SK-N-SH (cell line): ENCODE results near the gene SLC2A8.

Source experiments
- CHD2 ChIP-seq: fragments of 150-350 bp; IDR thresholded peaks from 2 replicates; pipeline ENCODE4 v1.6.1; 2018; ENCODE audit warnings: low read length; ENCODE audit not compliant: partially characterized antibody
- ELF1 ChIP-seq: IDR thresholded peaks from 2 replicates; pipeline ENCODE4 v1.4.0; 2012
- EP300 ChIP-seq, 2 experiments: IDR thresholded peaks; 2 replicates each; pipeline versions ENCODE4 v1.4.0 to v1.6.1; 2012; ENCODE audit warnings: borderline replicate concordance in 1 of 2, low read depth in 1 of 2, low read length in 1 of 2
- JUND ChIP-seq: IDR thresholded peaks from 2 replicates; pipeline ENCODE4 v1.4.0; 2012
- NFIC ChIP-seq: IDR thresholded peaks from 2 replicates; pipeline ENCODE4 v1.4.0; 2012; ENCODE audit warnings: borderline replicate concordance
- POLR2AphosphoS5 ChIP-seq: IDR thresholded peaks from 2 replicates; pipeline ENCODE4 v1.6.1; 2012; ENCODE audit warnings: low read depth, low read length
- RAD21 ChIP-seq: IDR thresholded peaks from 2 replicates; pipeline ENCODE4 v1.6.1; 2012; ENCODE audit warnings: mild to moderate bottlenecking, low read length
- RFX5 ChIP-seq: IDR thresholded peaks from 2 replicates; pipeline ENCODE4 v1.6.1; 2012; ENCODE audit warnings: mild to moderate bottlenecking, improper control_type of control experiment, low read length
- SIN3A ChIP-seq: IDR thresholded peaks from 2 replicates; pipeline ENCODE4 v1.6.1; 2012; ENCODE audit warnings: low read depth, mild to moderate bottlenecking, low read length, moderate library complexity, borderline replicate concordance
- TAF1 ChIP-seq: IDR thresholded peaks from 2 replicates; pipeline ENCODE4 v1.6.1; 2012; ENCODE audit warnings: low read depth, mild to moderate bottlenecking, low read length, moderate library complexity, borderline replicate concordance
- TF ChIP-seq, protein P1 (sequence below): fragments of 200-600 bp; sonication (generic); IDR thresholded peaks from 2 replicates; pipeline ENCODE4 v1.6.1; 2017; ENCODE audit warnings: antibody characterized with exemption, mild to moderate bottlenecking, moderate library complexity
- TF ChIP-seq, protein P2 (sequence below): IDR thresholded peaks from 2 replicates; pipeline ENCODE4 v1.6.1; 2012; ENCODE audit warnings: mild to moderate bottlenecking, low read depth, low read length, moderate library complexity
- TF ChIP-seq, protein P3 (sequence below): fragments of 150-350 bp; IDR thresholded peaks from 2 replicates; pipeline ENCODE4 v1.6.1; 2016; ENCODE audit warnings: mild to moderate bottlenecking, low read depth, low read length

DNA sequence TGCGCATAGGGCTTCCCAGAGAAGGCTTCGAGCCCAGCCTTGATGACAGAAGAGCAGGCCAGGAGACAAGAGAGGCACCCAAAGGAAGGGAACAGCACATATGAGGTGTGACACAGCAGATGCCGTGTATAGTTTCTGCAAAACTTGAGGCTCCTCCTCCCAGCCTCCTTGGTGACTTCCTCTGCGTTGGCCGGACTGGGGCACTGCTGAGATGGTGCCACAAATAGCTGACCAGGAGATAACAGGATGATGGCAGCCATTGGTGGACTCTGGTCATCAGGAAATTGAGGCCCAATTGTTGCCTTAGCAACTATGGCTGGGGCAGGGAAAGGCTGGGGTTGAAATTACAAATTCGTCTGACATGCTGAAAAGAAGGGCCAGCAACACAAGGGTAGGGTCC, 22.4 kb downstream of the SLC2A8 start:
- TF ChIP-seq RAD21 (no peak), ELF1 (no peak), RFX5 (no peak), CHD2 (no peak), EP300 (IDR thresholded peaks at IDR 0.05; ENCODE audit: borderline replicate concordance in 1 of 2, low read depth in 1 of 2, low read length in 1 of 2) (no peak), TAF1 (no peak), SIN3A (no peak), NFIC (no peak), POLR2AphosphoS5 (no peak), JUND (no peak)
- TF ChIP-seq, protein P1, sequence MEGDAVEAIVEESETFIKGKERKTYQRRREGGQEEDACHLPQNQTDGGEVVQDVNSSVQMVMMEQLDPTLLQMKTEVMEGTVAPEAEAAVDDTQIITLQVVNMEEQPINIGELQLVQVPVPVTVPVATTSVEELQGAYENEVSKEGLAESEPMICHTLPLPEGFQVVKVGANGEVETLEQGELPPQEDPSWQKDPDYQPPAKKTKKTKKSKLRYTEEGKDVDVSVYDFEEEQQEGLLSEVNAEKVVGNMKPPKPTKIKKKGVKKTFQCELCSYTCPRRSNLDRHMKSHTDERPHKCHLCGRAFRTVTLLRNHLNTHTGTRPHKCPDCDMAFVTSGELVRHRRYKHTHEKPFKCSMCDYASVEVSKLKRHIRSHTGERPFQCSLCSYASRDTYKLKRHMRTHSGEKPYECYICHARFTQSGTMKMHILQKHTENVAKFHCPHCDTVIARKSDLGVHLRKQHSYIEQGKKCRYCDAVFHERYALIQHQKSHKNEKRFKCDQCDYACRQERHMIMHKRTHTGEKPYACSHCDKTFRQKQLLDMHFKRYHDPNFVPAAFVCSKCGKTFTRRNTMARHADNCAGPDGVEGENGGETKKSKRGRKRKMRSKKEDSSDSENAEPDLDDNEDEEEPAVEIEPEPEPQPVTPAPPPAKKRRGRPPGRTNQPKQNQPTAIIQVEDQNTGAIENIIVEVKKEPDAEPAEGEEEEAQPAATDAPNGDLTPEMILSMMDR, result no peak
- TF ChIP-seq, protein P2, sequence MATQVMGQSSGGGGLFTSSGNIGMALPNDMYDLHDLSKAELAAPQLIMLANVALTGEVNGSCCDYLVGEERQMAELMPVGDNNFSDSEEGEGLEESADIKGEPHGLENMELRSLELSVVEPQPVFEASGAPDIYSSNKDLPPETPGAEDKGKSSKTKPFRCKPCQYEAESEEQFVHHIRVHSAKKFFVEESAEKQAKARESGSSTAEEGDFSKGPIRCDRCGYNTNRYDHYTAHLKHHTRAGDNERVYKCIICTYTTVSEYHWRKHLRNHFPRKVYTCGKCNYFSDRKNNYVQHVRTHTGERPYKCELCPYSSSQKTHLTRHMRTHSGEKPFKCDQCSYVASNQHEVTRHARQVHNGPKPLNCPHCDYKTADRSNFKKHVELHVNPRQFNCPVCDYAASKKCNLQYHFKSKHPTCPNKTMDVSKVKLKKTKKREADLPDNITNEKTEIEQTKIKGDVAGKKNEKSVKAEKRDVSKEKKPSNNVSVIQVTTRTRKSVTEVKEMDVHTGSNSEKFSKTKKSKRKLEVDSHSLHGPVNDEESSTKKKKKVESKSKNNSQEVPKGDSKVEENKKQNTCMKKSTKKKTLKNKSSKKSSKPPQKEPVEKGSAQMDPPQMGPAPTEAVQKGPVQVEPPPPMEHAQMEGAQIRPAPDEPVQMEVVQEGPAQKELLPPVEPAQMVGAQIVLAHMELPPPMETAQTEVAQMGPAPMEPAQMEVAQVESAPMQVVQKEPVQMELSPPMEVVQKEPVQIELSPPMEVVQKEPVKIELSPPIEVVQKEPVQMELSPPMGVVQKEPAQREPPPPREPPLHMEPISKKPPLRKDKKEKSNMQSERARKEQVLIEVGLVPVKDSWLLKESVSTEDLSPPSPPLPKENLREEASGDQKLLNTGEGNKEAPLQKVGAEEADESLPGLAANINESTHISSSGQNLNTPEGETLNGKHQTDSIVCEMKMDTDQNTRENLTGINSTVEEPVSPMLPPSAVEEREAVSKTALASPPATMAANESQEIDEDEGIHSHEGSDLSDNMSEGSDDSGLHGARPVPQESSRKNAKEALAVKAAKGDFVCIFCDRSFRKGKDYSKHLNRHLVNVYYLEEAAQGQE, result no peak
- TF ChIP-seq, protein P3, sequence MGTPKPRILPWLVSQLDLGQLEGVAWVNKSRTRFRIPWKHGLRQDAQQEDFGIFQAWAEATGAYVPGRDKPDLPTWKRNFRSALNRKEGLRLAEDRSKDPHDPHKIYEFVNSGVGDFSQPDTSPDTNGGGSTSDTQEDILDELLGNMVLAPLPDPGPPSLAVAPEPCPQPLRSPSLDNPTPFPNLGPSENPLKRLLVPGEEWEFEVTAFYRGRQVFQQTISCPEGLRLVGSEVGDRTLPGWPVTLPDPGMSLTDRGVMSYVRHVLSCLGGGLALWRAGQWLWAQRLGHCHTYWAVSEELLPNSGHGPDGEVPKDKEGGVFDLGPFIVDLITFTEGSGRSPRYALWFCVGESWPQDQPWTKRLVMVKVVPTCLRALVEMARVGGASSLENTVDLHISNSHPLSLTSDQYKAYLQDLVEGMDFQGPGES, result no peak
